GM06990 (cell line): ENCODE results near the gene AP2A2.

Experiments used
- DNase-seq: peaks from one replicate; pipeline ENCODE4 v3.0.0-alpha.2; 2011; ENCODE audit not compliant: insufficient read length; ENCODE audit errors: extremely low read depth
- H3K27me3 ChIP-seq: replicated peaks from 2 replicates; pipeline ENCODE4 v1.6.0; 2011; ENCODE audit warnings: low read length; ENCODE audit not compliant: control insufficient read depth, insufficient read depth
- H3K36me3 ChIP-seq: 2 replicates; pipeline ENCODE4 v1.5.1; 2011; ENCODE audit warnings: low read length; ENCODE audit not compliant: control insufficient read depth, insufficient read depth
- H3K4me3 ChIP-seq: replicated peaks from 2 replicates; pipeline ENCODE4 v1.5.1; 2011; ENCODE audit warnings: low read depth, mild to moderate bottlenecking, control low read depth, low read length
- CTCF ChIP-seq: IDR thresholded peaks from 2 replicates; pipeline ENCODE4 v1.5.1; 2011; ENCODE audit warnings: low read length, control low read depth, mild to moderate bottlenecking, inconsistent platforms; ENCODE audit not compliant: insufficient read depth, poor library complexity, severe bottlenecking

Gene AP2A2

GRCh38 chr11:889687-890475 lies 35.8 kb upstream of the AP2A2 start:
- DNase-seq, result no peak
- no peaks in the 10 kb centered on the region for H3K27me3 ChIP-seq
- peaks cover 6% of the 10 kb centered on the region for H3K36me3 ChIP-seq
- no peak for TF ChIP-seq CTCF
- no peak overlapping the region for H3K4me3 ChIP-seq

GRCh38 chr11:890794-891540 lies 34.7 kb upstream of the AP2A2 start:
- H3K27me3 ChIP-seq, result no peaks in the 10 kb centered on the region
- no peak for DNase-seq
- peaks cover 6% of the 10 kb centered on the region for H3K36me3 ChIP-seq
- TF ChIP-seq CTCF, result no peak
- no peak overlapping the region for H3K4me3 ChIP-seq

DNA sequence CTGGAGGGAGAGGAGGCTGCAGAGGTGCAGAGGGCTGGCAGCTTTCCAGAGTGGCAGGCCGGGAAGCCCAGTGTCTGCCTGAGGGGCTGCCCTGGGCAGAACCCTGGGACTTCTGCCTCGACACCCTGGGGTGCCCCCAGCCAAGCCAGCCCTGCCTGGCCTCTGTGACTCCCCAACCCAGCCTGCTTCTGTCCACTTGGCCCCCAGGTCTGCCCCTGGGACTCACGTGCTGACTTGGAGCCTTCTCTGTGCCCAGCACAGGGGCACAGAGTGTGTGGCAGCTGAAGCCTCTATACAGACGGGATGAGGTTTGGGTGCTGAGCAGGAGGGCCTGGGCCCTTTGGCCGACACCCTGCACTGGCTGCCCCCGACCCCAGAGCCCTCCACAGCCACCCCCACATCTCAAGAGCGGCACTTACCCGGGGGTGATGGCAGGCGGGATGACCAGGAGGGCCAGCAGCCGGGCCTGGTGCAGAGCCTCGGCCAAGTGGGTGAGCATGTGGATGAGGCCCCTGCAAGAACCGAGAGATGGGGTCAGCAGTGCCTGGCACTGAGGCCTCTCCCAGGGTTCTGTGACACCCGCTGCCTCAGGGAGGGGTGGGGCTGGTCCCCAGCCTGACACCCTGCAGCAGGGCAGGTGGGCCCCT lies 32.5 kb upstream of the AP2A2 start:
- peaks cover 3% of the 10 kb centered on the region for H3K36me3 ChIP-seq

DNA sequence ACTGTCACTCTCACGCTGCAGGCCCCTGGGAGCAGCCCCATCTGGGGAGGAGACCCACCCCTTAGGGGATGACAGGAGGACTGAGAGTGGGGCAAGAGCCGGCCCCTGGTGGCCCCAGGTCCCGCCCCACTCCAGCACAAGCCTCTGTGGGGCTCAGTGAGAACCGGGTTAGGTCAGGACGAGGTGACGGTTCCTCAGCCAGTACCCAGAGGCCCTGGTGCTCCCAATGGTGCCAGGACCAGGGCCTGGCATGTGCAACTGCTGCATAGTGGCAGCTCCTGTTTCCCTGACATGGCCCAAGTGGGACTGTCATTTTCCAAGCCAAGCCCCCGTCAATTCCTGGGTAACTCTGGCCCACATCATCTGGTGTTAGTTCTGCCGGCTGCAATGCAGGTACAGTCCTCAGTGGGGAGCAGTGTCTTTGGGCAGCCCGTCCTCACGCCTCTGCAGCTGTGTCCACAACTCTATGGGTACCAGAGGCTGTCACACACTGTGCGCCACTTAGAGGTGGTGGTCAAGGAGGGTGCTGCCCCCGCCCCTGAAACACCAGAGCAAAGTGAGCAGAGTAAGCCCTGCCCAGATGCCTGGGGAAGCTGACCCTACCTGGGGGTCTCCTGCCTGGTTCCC lies 31.0 kb upstream of the AP2A2 start:
- TF ChIP-seq CTCF, result no peak
- no peak overlapping the region for H3K4me3 ChIP-seq
- peaks cover 14% of the 10 kb centered on the region for H3K36me3 ChIP-seq
- H3K27me3 ChIP-seq, result no peaks in the 10 kb centered on the region
- no peak for DNase-seq

More for the DNA sequence above, 32.5 kb upstream of the AP2A2 start:
- Histone ChIP-seq H3K27me3 (no peaks in the 10 kb centered on the region), H3K4me3 (no peak overlapping the region)
- TF ChIP-seq CTCF, result no peak
- no peak for DNase-seq

DNA sequence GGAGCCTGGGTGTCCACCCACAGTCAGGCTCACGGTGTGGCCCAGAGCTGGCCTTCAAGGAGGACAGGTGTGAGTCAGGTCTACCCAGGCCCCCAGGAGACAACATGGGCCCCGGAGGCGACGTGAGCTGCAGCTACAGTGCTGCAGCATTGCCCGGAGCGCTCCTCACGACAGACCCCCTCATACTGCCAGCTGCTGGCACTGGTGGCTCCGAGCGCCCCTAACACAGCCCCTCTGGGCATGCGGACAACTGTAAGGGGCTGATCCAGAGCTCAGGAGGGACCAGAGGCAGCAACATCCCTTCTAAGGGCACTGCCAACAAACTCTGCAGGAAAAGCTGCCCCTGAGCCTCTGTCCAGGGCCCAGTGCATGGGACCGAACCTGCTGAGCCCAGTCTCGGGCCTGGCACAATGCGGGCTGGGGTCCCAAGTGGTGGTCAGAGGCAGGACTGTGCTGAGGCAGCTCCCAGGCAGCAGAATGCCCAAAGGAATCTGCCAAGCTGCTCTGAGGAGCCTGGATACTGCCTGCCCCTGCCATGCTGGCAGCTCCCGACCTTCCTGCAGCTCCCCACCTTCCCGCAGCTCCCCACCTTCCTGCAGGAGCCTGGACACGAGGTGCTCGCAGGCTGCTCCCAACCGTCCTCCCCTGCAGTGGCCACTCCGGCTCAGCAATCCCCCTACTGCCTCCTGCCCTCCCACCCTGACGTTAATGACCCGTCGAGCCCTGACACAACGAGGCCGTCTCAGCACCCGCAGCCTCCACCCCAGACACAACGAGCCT lies 30.1 kb upstream of the AP2A2 start:
- Histone ChIP-seq H3K4me3 (no peak overlapping the region), H3K36me3 (peaks cover 22% of the 10 kb centered on the region)

More for the DNA sequence above, 30.1 kb upstream of the AP2A2 start:
- DNase-seq, result no peak
- no peaks in the 10 kb centered on the region for H3K27me3 ChIP-seq
- TF ChIP-seq CTCF, result no peak
